Pulmonary artery endothelial cell (primary cell): ENCODE results near the gene CORIN. TPM values are rescaled to one million over a fixed set of nuclear protein-coding genes. Genes with fewer than 3 reads are reported as not detected.
"Not testable (repeated sequence)": the region's sequence is repeated elsewhere in the genome, so short reads cannot be mapped to it uniquely, and the experiment has no call there.

ENCODE experiments used
- DNase-seq: peaks from one replicate; pipeline ENCODE4 v3.0.0-alpha.2; 2011; ENCODE audit warnings: low read depth, low spot score
- total RNA-seq: library from RNA; depleted of rRNA; stranded (reverse); fragments of >200 nt; gene quantifications from 2 replicates; pipeline ENCODE4 v1.2.3, GENCODE V29; 2014

Gene CORIN
- total RNA-seq, 1 donor from 2014 or later = 0.07 TPM

- no peak for DNase-seq
These were observed 61.5 kb downstream of the CORIN start for GRCh38 chr4:47776353-47776752.

GRCh38 chr4:47774079-47774478 is 63.8 kb downstream of the CORIN start:
- DNase-seq = no peak

GRCh38 chr4:47771020-47771419 is 66.8 kb downstream of the CORIN start:
- DNase-seq = no peak

GRCh38 chr4:47767956-47768355 is 69.9 kb downstream of the CORIN start:
- DNase-seq = not testable (repeated sequence)

GRCh38 chr4:47763279-47763678 is 74.6 kb downstream of the CORIN start:
- DNase-seq = no peak

GRCh38 chr4:47762376-47763266 is 75.2 kb downstream of the CORIN start:
- DNase-seq = no peak

GRCh38 chr4:47753316-47753715 is 84.6 kb downstream of the CORIN start:
- not testable (repeated sequence) for DNase-seq

GRCh38 chr4:47752214-47752613 is 85.7 kb downstream of the CORIN start:
- DNase-seq = no peak

GRCh38 chr4:47750788-47751187 is 87.1 kb downstream of the CORIN start:
- DNase-seq = no peak

GRCh38 chr4:47749858-47750257 is 88.0 kb downstream of the CORIN start:
- DNase-seq = no peak

GRCh38 chr4:47749060-47749459 is 88.8 kb downstream of the CORIN start:
- no peak for DNase-seq

GRCh38 chr4:47747846-47748494 is 89.9 kb downstream of the CORIN start:
- no peak for DNase-seq

GRCh38 chr4:47747211-47747610 is 90.7 kb downstream of the CORIN start:
- DNase-seq = no peak

GRCh38 chr4:47746122-47746521 is 91.7 kb downstream of the CORIN start:
- no peak for DNase-seq

- DNase-seq = no peak
These were observed 93.0 kb downstream of the CORIN start for GRCh38 chr4:47744843-47745382.

- DNase-seq = no peak
These were observed 93.6 kb downstream of the CORIN start for GRCh38 chr4:47744253-47744652.

- no peak for DNase-seq
These were observed 96.7 kb downstream of the CORIN start for GRCh38 chr4:47741200-47741599.

- DNase-seq = no peak
These were observed 100.5 kb downstream of the CORIN start for GRCh38 chr4:47737326-47737725.

- DNase-seq = no peak
These were observed 101.3 kb downstream of the CORIN start for GRCh38 chr4:47736555-47736954.

- DNase-seq = no peak
These were observed 101.7 kb downstream of the CORIN start for GRCh38 chr4:47736146-47736545.

GRCh38 chr4:47733302-47734175 is 104.3 kb downstream of the CORIN start:
- no peak for DNase-seq

- no peak for DNase-seq
These were observed 106.7 kb downstream of the CORIN start for GRCh38 chr4:47731182-47731581.
